HL-60 (cell line): ENCODE measurements around the gene GID4.

Source experiments
- DNase-seq, 2 experiments: peaks; one replicate each; pipeline ENCODE4 v3.0.0-alpha.2; 2010 to 2020; ENCODE audit warnings: low read depth in 1 of 2, low spot score in 1 of 2
- H3K27ac ChIP-seq: fragments of 250-450 bp; sonication (Bioruptor Pico); replicated peaks from 2 replicates; pipeline ENCODE4 v1.5.1; 2020; ENCODE audit warnings: mild to moderate bottlenecking, moderate library complexity
- H3K27me3 ChIP-seq: fragments of 250-450 bp; sonication (Bioruptor Pico); 2 replicates; pipeline ENCODE4 v1.5.1; 2021; ENCODE audit warnings: mild to moderate bottlenecking, moderate library complexity; ENCODE audit not compliant: insufficient read depth, poor library complexity, severe bottlenecking
- H3K4me3 ChIP-seq: replicated peaks from 2 replicates; pipeline ENCODE4 v1.5.1; 2011; ENCODE audit warnings: mild to moderate bottlenecking, control low read depth, low read length; ENCODE audit not compliant: insufficient read depth
- GABPA ChIP-seq: IDR thresholded peaks from 2 replicates; pipeline ENCODE4 v1.6.1; 2012; ENCODE audit warnings: low read depth
- POLR2AphosphoS5 ChIP-seq: IDR thresholded peaks from 2 replicates; pipeline ENCODE4 v1.6.1; 2012; ENCODE audit warnings: low read depth
- SPI1 ChIP-seq: IDR thresholded peaks from 2 replicates; pipeline ENCODE4 v1.6.1; 2012; ENCODE audit warnings: low read depth, mild to moderate bottlenecking, borderline replicate concordance
- TF ChIP-seq, protein P1 (sequence below): IDR thresholded peaks from 2 replicates; pipeline ENCODE4 v1.6.1; 2012; ENCODE audit warnings: low read depth; ENCODE audit not compliant: insufficient replicate concordance
- TF ChIP-seq, protein P2 (sequence below): IDR thresholded peaks from one replicate; pipeline ENCODE4 v1.5.1; 2011; ENCODE audit warnings: low read length, control low read depth, inconsistent platforms; ENCODE audit not compliant: insufficient read depth

The GID4 gene

DNA sequence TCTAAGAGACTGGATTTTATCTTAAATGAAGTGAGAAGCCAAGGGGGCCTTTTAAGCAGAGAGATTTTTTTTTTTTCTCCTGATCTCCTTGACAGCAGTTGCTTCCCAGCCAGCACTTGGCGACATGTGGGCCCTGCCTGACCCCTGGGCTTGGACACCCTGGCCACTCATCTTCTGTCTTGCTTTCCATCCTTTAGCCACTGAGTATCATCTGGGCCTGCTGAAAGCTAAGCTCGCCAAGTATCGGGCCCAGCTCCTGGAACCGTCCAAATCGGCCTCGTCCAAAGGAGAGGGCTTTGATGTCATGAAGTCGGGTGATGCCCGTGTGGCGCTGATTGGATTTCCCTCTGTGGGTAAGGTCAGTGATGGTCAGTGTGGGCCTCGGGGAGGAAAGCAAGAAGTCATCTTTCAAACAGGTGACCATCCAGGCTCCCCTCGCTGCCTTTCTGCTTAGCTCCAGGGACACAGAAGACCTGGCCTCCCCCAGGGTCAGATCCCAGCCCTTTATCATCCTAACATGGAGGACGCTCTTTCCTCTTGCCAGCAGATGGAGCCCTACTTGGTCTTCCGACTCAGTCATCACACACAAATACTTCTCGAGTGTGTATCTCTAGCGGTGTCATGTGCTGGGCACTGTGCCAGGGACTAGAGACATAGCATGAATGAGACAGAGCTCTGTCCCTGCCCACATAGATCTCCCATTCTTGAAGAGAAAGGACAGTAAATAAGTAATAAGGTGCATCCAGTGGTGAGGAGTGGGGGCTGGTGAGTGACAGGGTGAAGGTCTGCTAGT, 54.6 kb downstream of the GID4 start:
- no peak overlapping the region for H3K27ac ChIP-seq
- TF ChIP-seq, protein P1, sequence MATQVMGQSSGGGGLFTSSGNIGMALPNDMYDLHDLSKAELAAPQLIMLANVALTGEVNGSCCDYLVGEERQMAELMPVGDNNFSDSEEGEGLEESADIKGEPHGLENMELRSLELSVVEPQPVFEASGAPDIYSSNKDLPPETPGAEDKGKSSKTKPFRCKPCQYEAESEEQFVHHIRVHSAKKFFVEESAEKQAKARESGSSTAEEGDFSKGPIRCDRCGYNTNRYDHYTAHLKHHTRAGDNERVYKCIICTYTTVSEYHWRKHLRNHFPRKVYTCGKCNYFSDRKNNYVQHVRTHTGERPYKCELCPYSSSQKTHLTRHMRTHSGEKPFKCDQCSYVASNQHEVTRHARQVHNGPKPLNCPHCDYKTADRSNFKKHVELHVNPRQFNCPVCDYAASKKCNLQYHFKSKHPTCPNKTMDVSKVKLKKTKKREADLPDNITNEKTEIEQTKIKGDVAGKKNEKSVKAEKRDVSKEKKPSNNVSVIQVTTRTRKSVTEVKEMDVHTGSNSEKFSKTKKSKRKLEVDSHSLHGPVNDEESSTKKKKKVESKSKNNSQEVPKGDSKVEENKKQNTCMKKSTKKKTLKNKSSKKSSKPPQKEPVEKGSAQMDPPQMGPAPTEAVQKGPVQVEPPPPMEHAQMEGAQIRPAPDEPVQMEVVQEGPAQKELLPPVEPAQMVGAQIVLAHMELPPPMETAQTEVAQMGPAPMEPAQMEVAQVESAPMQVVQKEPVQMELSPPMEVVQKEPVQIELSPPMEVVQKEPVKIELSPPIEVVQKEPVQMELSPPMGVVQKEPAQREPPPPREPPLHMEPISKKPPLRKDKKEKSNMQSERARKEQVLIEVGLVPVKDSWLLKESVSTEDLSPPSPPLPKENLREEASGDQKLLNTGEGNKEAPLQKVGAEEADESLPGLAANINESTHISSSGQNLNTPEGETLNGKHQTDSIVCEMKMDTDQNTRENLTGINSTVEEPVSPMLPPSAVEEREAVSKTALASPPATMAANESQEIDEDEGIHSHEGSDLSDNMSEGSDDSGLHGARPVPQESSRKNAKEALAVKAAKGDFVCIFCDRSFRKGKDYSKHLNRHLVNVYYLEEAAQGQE, result no peak
- no peak for TF ChIP-seq GABPA
- no peak for TF ChIP-seq SPI1
- TF ChIP-seq, protein P2, sequence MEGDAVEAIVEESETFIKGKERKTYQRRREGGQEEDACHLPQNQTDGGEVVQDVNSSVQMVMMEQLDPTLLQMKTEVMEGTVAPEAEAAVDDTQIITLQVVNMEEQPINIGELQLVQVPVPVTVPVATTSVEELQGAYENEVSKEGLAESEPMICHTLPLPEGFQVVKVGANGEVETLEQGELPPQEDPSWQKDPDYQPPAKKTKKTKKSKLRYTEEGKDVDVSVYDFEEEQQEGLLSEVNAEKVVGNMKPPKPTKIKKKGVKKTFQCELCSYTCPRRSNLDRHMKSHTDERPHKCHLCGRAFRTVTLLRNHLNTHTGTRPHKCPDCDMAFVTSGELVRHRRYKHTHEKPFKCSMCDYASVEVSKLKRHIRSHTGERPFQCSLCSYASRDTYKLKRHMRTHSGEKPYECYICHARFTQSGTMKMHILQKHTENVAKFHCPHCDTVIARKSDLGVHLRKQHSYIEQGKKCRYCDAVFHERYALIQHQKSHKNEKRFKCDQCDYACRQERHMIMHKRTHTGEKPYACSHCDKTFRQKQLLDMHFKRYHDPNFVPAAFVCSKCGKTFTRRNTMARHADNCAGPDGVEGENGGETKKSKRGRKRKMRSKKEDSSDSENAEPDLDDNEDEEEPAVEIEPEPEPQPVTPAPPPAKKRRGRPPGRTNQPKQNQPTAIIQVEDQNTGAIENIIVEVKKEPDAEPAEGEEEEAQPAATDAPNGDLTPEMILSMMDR, result no peak
- TF ChIP-seq POLR2AphosphoS5, result no peak
- DNase-seq, result peak in 1 of 2 experiments; percentile 11
- H3K27me3 ChIP-seq, result no peaks in the 10 kb centered on the region
- H3K4me3 ChIP-seq, result no peak overlapping the region

GRCh38 chr17:18094409-18094807, 55.2 kb downstream of the GID4 start:
- H3K4me3 ChIP-seq, result no peak overlapping the region
- no peak for DNase-seq
- no peak overlapping the region for H3K27ac ChIP-seq
- TF ChIP-seq POLR2AphosphoS5 (no peak), GABPA (no peak), SPI1 (no peak)
- TF ChIP-seq, protein P2, result no peak
- TF ChIP-seq, protein P1, result no peak
- no peaks in the 10 kb centered on the region for H3K27me3 ChIP-seq

- DNase-seq, result no peak
- H3K27me3 ChIP-seq, result no peaks in the 10 kb centered on the region
- no peak overlapping the region for H3K4me3 ChIP-seq
- no peak overlapping the region for H3K27ac ChIP-seq
- TF ChIP-seq POLR2AphosphoS5 (no peak), GABPA (no peak), SPI1 (no peak)
- TF ChIP-seq, protein P2, result no peak
- TF ChIP-seq, protein P1, result no peak
Measured at GRCh38 chr17:18099516-18099915, 60.3 kb downstream of the GID4 start.
